CD14-positive monocyte (primary cell): ENCODE measurements around the gene LRP1B. TPM values are rescaled to one million over a fixed set of nuclear protein-coding genes. Genes with fewer than 3 reads are reported as not detected.

Source experiments
- DNase-seq, 3 donors: peaks; one replicate each; pipeline ENCODE4 v3.0.0-alpha.2; 2011 to 2022
- H2AFZ ChIP-seq: 2 replicates; pipeline ENCODE4 v1.6.0; 2012; ENCODE audit warnings: mild to moderate bottlenecking, low read depth, low read length, inconsistent platforms; ENCODE audit not compliant: insufficient read depth, poor library complexity, severe bottlenecking
- H3K27ac ChIP-seq, 2 donors: 1 replicate in 1 of 2; 2 replicates in 1 of 2; pipeline ENCODE4 v1.5.1; 2012 to 2013; ENCODE audit warnings: low read length in 2 of 2, control low read depth in 1 of 2, inconsistent platforms in 1 of 2, low read depth in 1 of 2, mild to moderate bottlenecking in 1 of 2
- H3K27me3 ChIP-seq, 2 donors: one replicate each; pipeline versions ENCODE4 v1.6.0 to v1.6.1; 2011 to 2013; ENCODE audit warnings: low read length in 2 of 2; ENCODE audit not compliant: control insufficient read depth in 2 of 2, insufficient read depth in 2 of 2
- H3K36me3 ChIP-seq, 2 donors: replicated peaks in 1 of 2; 1 replicate in 1 of 2; 2 replicates in 1 of 2; pipeline versions ENCODE4 v1.5.1 to v1.6.1; 2012 to 2013; ENCODE audit warnings: low read length in 2 of 2, control low read depth in 1 of 2, inconsistent platforms in 1 of 2, mild to moderate bottlenecking in 1 of 2; ENCODE audit not compliant: insufficient read depth in 2 of 2, control insufficient read depth in 1 of 2
- H3K4me1 ChIP-seq, 2 donors: 1 replicate in 1 of 2; 2 replicates in 1 of 2; pipeline versions ENCODE4 v1.5.1 to v1.6.1; 2012 to 2013; ENCODE audit warnings: low read length in 2 of 2, control low read depth in 1 of 2, inconsistent platforms in 1 of 2, mild to moderate bottlenecking in 1 of 2, moderate library complexity in 1 of 2; ENCODE audit not compliant: insufficient read depth in 2 of 2, control insufficient read depth in 1 of 2
- H3K4me2 ChIP-seq: replicated peaks from 2 replicates; pipeline ENCODE3; 2012; ENCODE audit warnings: low read length, moderate library complexity, mild to moderate bottlenecking; ENCODE audit not compliant: poor library complexity, severe bottlenecking; ENCODE audit errors: extremely low read depth
- H3K4me3 ChIP-seq, 3 experiments: fragments of 200-600 bp in 1 of 3; sonication (generic) in 1 of 3; replicated peaks in 1 of 3; 1 replicate in 2 of 3; 2 replicates in 1 of 3; pipeline ENCODE4 v1.5.1; 2011 to 2013; ENCODE audit warnings: low read length in 3 of 3, mild to moderate bottlenecking in 3 of 3, control low read depth in 2 of 3, low read depth in 2 of 3, inconsistent platforms in 1 of 3, moderate library complexity in 1 of 3
- H3K79me2 ChIP-seq: 2 replicates; pipeline ENCODE4 v1.6.0; 2012; ENCODE audit warnings: mild to moderate bottlenecking, control low read depth, inconsistent platforms, low read length, moderate library complexity; ENCODE audit not compliant: insufficient read depth
- H3K9ac ChIP-seq: 2 replicates; pipeline ENCODE4 v1.6.0; 2017; ENCODE audit warnings: low read length, mild to moderate bottlenecking; ENCODE audit not compliant: insufficient read depth, poor library complexity, severe bottlenecking
- H3K9me3 ChIP-seq, 2 donors: replicated peaks in 1 of 2; 1 replicate in 1 of 2; 2 replicates in 1 of 2; pipeline versions ENCODE4 v1.5.1 to v1.6.1; 2012 to 2013; ENCODE audit warnings: low read length in 2 of 2, control low read depth in 1 of 2; ENCODE audit not compliant: control insufficient read depth in 1 of 2, insufficient read depth in 1 of 2
- H4K20me1 ChIP-seq: 2 replicates; pipeline ENCODE4 v1.6.0; 2012; ENCODE audit warnings: mild to moderate bottlenecking, low read length, control low read depth, moderate library complexity; ENCODE audit not compliant: insufficient read depth
- H3K27ac Mint-ChIP-seq, 7 donors: one replicate each; pipeline ENCODE4 v1.8.0; 2020; ENCODE audit warnings: mild to moderate bottlenecking in 7 of 7, mixed read lengths in 7 of 7, moderate library complexity in 6 of 7, inconsistent platforms in 2 of 7
- H3K27me3 Mint-ChIP-seq, 3 donors: one replicate each; pipeline ENCODE4 v1.8.0; 2021 to 2022; ENCODE audit warnings: low read depth in 3 of 3, mild to moderate bottlenecking in 3 of 3, mixed read lengths in 3 of 3, moderate library complexity in 3 of 3, inconsistent platforms in 1 of 3
- H3K36me3 Mint-ChIP-seq, 2 donors: one replicate each; pipeline ENCODE4 v1.8.0; 2020; ENCODE audit warnings: mixed read lengths in 2 of 2, inconsistent platforms in 1 of 2, mild to moderate bottlenecking in 1 of 2
- H3K4me1 Mint-ChIP-seq: one replicate; pipeline ENCODE4 v1.8.0; 2020; ENCODE audit warnings: mild to moderate bottlenecking, mixed read lengths
- H3K4me3 Mint-ChIP-seq, 2 donors: one replicate each; pipeline ENCODE4 v1.8.0; 2020; ENCODE audit warnings: mild to moderate bottlenecking in 2 of 2, mixed read lengths in 2 of 2, moderate library complexity in 1 of 2
- H3K9me3 Mint-ChIP-seq, 7 donors: one replicate each; pipeline ENCODE4 v1.8.0; 2020 to 2022; ENCODE audit warnings: mixed read lengths in 7 of 7, mild to moderate bottlenecking in 6 of 7, moderate library complexity in 6 of 7, inconsistent platforms in 2 of 7
- CTCF ChIP-seq: fragments of 200-600 bp; IDR thresholded peaks from one replicate; pipeline ENCODE4 v1.8.0; 2022; ENCODE audit warnings: antibody characterized with exemption, mild to moderate bottlenecking
- WGBS: methylation state at CpG from one replicate; pipeline ENCODE4 v1.1.5; 2013; ENCODE audit warnings: missing lambda C conversion rate; ENCODE audit not compliant: insufficient coverage; 5-methylcytosine and 5-hydroxymethylcytosine counted together
- intact Hi-C, 2 donors: fragments of 100-400 bp; cut with micrococcal nuclease; formaldehyde crosslinking; loops; one replicate each; pipeline versions ENCODE4 v1.15.0 to v1.15.1; 2023
- polyA plus RNA-seq, 3 donors: library from polyadenylated mRNA; depleted of rRNA in 1 of 3; unstranded in 2 of 3; stranded (reverse) in 1 of 3; fragments of 300-500 nt in 2 of 3; fragments of >200 nt in 1 of 3; fragmentation: Illumina TruSeq in 2 of 3; gene quantifications; 1 replicate in 2 of 3; 2 replicates in 1 of 3; pipeline ENCODE4 v1.2.3, GENCODE V29; 2012 to 2021

Gene LRP1B
- polyA plus RNA-seq, 3 donors, result not detected

GRCh38 chr2:141595316-141595920 lies 535.4 kb downstream of the LRP1B start:
- Histone ChIP-seq H3K27ac (no peak overlapping the region), H2AFZ (no peak overlapping the region), H3K9ac (no peak overlapping the region), H3K9me3 (no peaks in the 10 kb centered on the region), H3K4me2 (no peak overlapping the region), H3K4me3 (no peak overlapping the region), H3K27me3 (no peaks in the 10 kb centered on the region), H3K36me3 (no peaks in the 10 kb centered on the region), H3K79me2 (no peaks in the 10 kb centered on the region), H3K4me1 (no peaks in the 10 kb centered on the region), H4K20me1 (no peaks in the 10 kb centered on the region)
- intact Hi-C loops, result no loop called here
- no peak for TF ChIP-seq CTCF
- Mint-ChIP-seq H3K36me3 (no peaks in the 10 kb centered on the region), H3K9me3 (peaks cover 0 to 15% (median 3%) of the 10 kb centered on the region in 7 donors), H3K4me3 (no peak overlapping the region), H3K27ac (no peak overlapping the region), H3K27me3 (no peaks in the 10 kb centered on the region), H3K4me1 (no peaks in the 10 kb centered on the region)
- WGBS, result no CpG with 5 or more reads among the region's 3 CpGs
- no peak for DNase-seq

GRCh38 chr2:141591787-141592186 lies 539.0 kb downstream of the LRP1B start:
- no peak overlapping the region for H3K4me3 ChIP-seq

More at GRCh38 chr2:141591787-141592186, 539.0 kb downstream of the LRP1B start:
- no peak for TF ChIP-seq CTCF
- 87% methylated on average over 3 of the region's 3 CpGs for WGBS
- Histone ChIP-seq H3K27me3 (no peaks in the 10 kb centered on the region), H3K9ac (no peak overlapping the region), H3K9me3 (no peaks in the 10 kb centered on the region), H3K27ac (no peak overlapping the region), H2AFZ (no peak overlapping the region), H3K4me2 (no peak overlapping the region), H3K4me1 (no peaks in the 10 kb centered on the region), H4K20me1 (no peaks in the 10 kb centered on the region), H3K36me3 (no peaks in the 10 kb centered on the region), H3K79me2 (no peaks in the 10 kb centered on the region)
- Mint-ChIP-seq H3K4me3 (no peak overlapping the region), H3K27me3 (no peaks in the 10 kb centered on the region), H3K4me1 (no peaks in the 10 kb centered on the region), H3K27ac (no peak overlapping the region), H3K9me3 (peaks cover 0 to 15% (median 5%) of the 10 kb centered on the region in 7 donors), H3K36me3 (no peaks in the 10 kb centered on the region)
- no peak for DNase-seq
- intact Hi-C loops, result no loop called here
